Retinal pigment epithelial cell (primary cell): ENCODE results near the gene PACSIN2.

Experiments
- DNase-seq: peaks from one replicate; pipeline ENCODE4 v3.0.0-alpha.2; 2010; ENCODE audit warnings: low read depth
- H3K4me3 ChIP-seq: 2 replicates; pipeline ENCODE4 v1.5.1; 2011; ENCODE audit warnings: mild to moderate bottlenecking, low read length, control low read depth, moderate library complexity
- CTCF ChIP-seq: conservative IDR thresholded peaks from 2 replicates; pipeline ENCODE4 v1.5.1; 2011; ENCODE audit warnings: low read depth, low read length, control low read depth, inconsistent platforms

PACSIN2 gene

DNA sequence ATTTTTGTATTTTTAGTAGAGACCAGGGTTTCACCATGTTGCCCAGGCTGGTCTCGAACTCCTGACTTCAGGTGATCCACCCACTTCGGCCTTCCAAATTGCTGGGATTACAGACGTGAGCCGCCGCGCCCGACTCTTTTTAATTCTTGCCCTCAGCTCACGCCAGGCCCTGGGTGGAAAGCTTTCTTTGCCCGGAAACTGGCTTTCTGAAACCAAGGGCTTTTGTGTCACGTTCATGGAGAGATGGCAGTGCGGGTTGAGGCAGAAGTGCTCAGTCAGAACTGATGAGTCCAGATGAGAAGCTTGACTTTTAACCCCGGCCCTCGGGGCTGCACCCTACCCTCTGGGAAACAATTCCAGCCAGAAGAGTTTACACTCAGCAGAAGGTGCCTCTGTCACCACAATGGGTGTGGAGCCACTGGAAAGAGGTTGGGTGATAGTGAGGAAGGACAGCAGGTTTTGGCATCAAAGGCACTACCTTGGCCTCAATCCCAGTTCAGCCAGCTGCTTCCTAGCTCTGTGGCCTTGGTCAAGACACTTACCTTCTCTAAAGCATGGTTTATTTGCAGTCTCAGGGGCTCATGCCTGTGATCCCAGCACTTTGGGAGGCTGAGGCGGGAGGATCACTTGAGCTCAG lies 157.0 kb downstream of the PACSIN2 start:
- TF ChIP-seq CTCF, result no peak
- no peak for DNase-seq
- no peak overlapping the region for H3K4me3 ChIP-seq

- no peak for TF ChIP-seq CTCF
- DNase-seq, result peak; percentile 61
Observed at GRCh38 chr22:42856865-42857704, 157.9 kb downstream of the PACSIN2 start, which contains the start of gene ARFGAP3. Gene ARFGAP3 (minus strand): TSS chr22:42857273. CDS start chr22:42857182, 91 bp downstream.

GRCh38 chr22:42856179-42856864 lies 158.6 kb downstream of the PACSIN2 start:
- DNase-seq, result no peak
- peak overlapping the region; percentile 86 for H3K4me3 ChIP-seq
- TF ChIP-seq CTCF, result no peak

More at GRCh38 chr22:42856865-42857704, 157.9 kb downstream of the PACSIN2 start, which contains the start of gene ARFGAP3:
- peak within 1 kb of the TSS; percentile 86 for H3K4me3 ChIP-seq

- DNase-seq, result no peak
- peak overlapping the region; percentile 86 for H3K4me3 ChIP-seq
- TF ChIP-seq CTCF, result no peak
Observed at GRCh38 chr22:42855721-42856120, 159.2 kb downstream of the PACSIN2 start.

DNA sequence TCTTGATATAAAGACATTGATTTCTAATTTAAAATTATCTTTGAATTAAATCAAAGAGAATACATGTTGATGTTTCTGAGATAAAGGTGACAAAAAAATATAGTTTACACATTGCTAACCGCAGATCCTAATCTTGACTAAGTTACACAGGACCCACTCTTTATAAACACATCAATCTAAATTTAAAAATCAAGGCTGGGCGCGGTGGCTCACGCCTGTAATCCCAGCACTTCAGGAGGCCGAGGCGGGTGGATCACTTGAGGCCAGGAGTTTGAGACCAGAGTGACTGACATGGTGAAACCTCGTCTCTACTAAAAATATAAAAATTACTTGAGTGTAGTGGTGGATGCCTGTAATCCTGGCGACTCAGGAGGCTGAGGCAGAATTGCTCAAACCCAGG lies 159.7 kb downstream of the PACSIN2 start:
- no peak for DNase-seq
- no peak for TF ChIP-seq CTCF
- H3K4me3 ChIP-seq, result no peak overlapping the region

- H3K4me3 ChIP-seq, result no peak overlapping the region
- DNase-seq, result no peak
- TF ChIP-seq CTCF, result no peak
Observed at GRCh38 chr22:42848941-42849550, 165.9 kb downstream of the PACSIN2 start.
